ENCODE results near the gene NXPH2.

NXPH2 gene

DNA sequence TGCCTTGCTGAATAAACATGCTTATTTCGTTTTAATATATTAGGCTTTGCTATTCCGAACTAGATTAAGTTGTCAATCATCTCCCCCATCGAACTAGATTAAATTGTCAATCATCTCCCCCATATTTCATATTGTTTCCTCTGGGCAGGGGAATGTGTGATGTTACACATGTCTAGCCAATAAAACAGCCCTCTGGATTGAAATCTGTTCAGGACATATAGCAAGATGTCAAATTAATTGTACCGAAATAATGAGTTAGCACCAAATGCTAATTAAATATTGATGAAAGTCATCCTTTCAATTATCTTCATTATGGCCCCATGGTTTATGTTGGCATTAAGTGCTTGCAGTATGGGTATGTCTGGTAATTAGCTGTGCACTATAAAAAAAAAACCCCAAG lies 143.1 kb downstream of the NXPH2 start:
- no peak for DNase-seq (ENCODE audit: low spot score)

DNA sequence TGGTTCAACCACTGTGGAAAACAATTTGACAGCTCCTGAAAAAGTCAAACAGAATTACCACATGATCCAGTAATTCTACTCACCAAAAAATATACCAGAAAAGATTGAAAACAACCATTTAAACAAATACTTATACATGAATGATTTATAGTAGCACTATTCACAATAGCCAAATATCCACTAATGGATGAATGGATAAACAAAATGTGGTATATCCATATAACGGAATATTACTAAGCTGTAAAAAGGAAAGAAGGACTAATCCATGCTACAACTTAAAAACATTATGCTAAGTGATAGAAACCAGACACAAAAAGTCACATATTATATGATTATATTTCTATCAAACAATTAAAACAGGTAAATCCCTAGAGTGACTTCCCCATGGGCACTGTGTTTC lies 147.1 kb downstream of the NXPH2 start:
- no peak for DNase-seq (ENCODE audit: low spot score)

DNA sequence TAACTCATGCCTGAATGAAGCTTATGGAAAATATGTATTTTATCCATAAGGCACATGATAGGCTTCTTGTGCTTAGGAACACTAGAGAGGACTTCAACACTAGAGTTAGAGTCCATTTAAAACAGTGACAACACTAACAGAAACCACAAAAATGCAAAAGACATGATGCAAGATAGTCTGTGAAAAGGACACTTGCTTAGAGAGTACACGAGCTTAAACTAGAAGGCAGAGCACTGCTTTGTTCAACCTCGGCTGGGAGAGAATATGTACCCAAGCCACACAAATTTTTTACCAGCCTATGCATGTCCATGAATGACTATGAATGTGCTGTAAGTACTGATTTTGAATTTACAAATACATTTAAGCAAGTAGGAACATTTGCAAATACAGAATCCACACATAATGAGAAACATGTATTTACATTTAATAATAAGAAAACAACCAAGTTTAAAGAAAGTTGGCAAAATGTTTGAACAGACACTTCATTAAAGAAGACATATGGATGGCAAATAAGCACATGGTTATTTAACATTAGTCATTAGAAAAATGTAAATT lies 148.0 kb downstream of the NXPH2 start:
- peak; percentile 52 for DNase-seq (ENCODE audit: low spot score)

DNA sequence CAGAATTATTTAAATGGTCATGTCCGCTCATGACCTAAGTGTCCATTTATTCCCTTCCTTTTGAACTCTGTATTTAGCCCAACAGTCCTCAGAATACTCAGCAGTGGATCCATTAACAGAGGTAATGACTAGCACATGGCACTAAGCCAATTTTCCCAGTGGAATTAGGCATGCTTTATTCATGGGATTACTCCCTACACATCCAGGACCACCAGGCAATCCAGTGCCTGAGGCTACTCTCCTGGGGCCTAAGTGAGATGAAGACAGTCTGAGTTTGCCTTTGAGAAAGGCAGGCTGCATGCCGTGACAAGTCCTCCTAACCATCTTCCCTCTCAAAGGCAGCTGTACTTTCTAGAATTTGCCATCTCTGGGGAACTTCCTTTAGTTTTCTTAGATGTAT lies 150.0 kb downstream of the NXPH2 start:
- DNase-seq (ENCODE audit: low spot score): peak; percentile 8

DNA sequence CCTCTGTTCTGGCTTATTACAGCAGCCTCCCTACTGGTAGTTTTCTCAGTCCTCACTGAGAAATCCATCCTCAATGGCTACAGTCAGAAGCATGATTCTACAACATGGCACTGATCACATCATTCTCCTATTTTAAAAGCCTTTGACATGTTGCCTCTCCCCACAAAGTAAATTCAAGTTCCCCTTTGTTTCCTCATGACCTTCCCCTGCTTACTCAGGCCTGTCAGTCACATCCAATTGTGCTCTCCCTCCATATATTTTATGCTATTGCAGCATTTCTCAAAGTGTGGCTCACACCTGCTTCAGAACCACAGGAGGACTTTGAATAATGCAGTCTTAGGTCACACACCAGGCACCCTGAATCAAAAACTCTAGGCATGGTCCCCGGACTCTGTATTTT lies 154.0 kb downstream of the NXPH2 start:
- peak; percentile 28 for DNase-seq (ENCODE audit: low spot score)

DNA sequence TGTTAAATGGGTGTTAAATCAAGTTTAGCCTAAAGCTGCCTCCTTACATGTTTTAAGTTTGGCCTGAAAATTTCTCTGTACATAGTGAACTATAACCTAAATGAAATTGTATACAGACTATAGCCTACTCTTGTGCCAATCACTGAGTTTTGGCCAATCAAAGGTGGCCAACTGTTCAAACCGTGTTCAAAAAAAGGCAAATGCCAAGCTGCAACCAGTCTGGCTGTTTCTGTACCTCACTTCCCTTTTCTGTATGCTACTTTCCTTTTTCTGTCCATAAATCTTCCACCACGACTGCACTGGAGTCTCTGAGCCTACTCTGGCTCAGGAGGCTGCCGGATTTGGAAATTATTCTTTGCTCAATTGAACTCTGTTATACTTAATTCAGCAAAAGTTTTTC lies 157.6 kb downstream of the NXPH2 start:
- no peak for DNase-seq (ENCODE audit: low spot score)

DNA sequence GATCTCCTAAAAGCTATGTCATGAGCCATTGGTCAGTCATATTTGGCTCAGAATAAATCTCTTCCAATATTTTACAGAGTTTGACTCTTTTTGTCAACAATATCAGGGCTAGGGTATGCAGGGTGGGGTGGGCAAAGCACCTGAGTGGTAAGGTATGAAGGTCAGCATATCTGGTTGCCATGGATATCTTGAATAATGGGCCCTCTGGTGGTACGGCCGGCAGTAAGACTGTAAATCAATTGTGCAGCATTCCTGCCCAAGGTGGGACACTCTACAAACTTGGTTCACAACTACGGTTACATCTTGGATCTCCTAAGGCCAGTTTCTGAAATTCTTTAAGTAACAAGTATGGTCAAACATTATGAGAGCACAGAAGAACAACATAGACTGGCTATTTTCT lies 159.1 kb downstream of the NXPH2 start:
- DNase-seq (ENCODE audit: low spot score): no peak

DNA sequence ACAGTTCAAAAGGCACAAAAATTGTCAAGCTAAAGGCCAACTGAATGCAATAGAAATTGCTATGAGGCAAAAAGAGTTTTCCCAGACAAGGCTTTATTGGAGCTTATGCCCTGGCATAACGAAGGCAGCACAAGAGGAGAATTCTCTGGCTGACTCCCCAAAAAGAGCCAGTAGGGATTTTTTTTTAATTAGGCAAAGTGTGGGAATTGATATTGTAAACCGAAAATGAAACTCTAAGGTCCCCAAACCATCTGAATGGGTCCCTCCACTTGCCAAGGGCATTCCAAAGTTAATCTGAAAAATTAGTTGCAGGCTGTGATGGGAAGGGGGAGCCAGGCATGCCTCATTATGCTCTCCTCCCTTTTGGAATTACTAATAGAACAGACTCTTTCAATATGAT lies 159.8 kb downstream of the NXPH2 start:
- DNase-seq (ENCODE audit: low spot score): no peak
